T-helper 2 cell treated with Interferon-gamma antibody and Interleukin-4, amounts not matched to agents 5 μg/mL and 100 μg/mL, for 36 hours (primary cell): Measurements from ENCODE around the gene CDKN1C.

Experiments
- DNase-seq: peaks from one replicate; pipeline ENCODE4 v3.0.0; 2021; ENCODE audit warnings: low spot score
- H3K27ac Mint-ChIP-seq: one replicate; pipeline ENCODE4 v1.8.0; 2021; ENCODE audit warnings: mild to moderate bottlenecking, mixed read lengths
- H3K27me3 Mint-ChIP-seq: one replicate; pipeline ENCODE4 v1.8.0; 2021; ENCODE audit warnings: low read depth, mixed read lengths
- H3K36me3 Mint-ChIP-seq: one replicate; pipeline ENCODE4 v1.8.0; 2021; ENCODE audit warnings: low read depth, mixed read lengths
- H3K4me1 Mint-ChIP-seq: one replicate; pipeline ENCODE4 v1.8.0; 2021; ENCODE audit warnings: low read depth, mixed read lengths
- H3K4me3 Mint-ChIP-seq: one replicate; pipeline ENCODE4 v1.8.0; 2022; ENCODE audit warnings: mild to moderate bottlenecking, moderate library complexity, mixed read lengths
- H3K9me3 Mint-ChIP-seq: one replicate; pipeline ENCODE4 v1.8.0; 2021; ENCODE audit warnings: mixed read lengths

The CDKN1C gene

DNA sequence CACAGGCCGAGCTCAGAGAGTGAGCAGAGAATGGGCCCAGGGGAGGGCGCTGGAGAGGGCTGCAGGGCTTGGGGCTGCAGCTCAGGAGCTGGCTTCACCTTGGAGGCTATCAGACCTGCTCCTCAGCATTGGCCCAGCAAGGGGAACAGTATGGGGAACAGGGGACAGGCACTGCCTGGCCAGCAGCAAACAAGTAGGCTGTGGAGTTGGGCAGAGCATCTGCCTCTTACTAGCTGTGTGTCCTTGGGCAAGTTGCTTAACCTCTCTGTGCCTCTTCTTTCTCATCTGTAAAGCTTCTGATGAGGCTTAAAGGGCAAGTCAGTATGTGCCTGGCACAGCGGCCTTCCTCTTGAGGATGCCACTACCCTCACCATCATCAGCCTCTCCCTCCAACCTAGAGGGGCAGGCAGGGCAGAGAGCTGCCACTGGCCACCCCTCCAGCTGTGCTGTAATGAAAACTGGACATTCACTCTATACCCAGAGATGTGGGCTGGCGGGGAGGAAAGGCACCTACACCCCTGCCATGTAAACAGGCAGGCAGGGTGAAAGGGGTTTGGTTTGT is 7.5 kb upstream of the CDKN1C start:
- peak overlapping the region; percentile 81 for H3K27ac Mint-ChIP-seq
- H3K9me3 Mint-ChIP-seq = no peaks in the 10 kb centered on the region

DNA sequence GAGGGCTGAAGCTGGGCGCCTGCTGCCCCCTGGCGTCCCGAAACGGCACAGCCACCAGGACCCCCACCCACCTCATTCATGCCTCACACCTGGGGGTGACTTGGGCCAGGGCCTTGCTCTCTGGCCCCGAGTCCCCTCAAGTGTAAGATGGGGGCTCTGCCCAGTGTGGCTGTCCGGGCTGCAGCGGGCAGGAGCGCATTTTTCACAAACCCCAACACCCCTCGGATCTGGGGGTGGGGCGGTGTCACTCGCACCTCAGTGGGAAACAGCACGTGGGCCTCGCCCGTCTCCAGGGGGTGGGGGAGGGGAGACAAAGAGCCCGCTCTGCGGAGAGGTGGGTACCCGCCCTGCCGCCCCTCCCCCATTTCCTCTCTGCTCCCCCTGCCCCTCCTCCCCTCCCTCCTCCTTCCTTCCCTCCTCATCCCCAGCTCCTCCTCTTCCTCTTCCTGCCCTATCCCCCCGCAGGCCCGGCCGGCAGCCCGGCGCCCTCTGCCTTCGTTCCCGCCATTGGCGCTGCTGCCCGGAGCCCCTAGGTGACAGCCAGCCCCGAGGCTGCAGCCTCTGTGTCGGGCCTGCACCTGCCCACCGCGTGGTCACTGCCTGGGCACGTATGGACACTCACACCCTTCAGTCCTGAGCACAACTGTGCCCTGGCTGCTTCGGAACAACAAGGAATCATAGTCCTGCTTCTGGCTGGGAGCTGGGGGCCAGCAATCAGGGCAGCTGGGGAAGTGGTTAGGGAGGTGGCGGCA is 6.8 kb upstream of the CDKN1C start:
- Mint-ChIP-seq H3K36me3 (no peaks in the 10 kb centered on the region), H3K27ac (peak overlapping the region; percentile 81), H3K4me3 (peak overlapping the region; percentile 82), H3K4me1 (peaks cover 14% of the 10 kb centered on the region), H3K27me3 (peaks cover 1% of the 10 kb centered on the region), H3K9me3 (no peaks in the 10 kb centered on the region)
- peak; percentile 63 for DNase-seq

More for the DNA sequence above, 7.5 kb upstream of the CDKN1C start:
- Mint-ChIP-seq H3K36me3 (no peaks in the 10 kb centered on the region), H3K4me1 (peaks cover 19% of the 10 kb centered on the region), H3K4me3 (peak overlapping the region; percentile 82), H3K27me3 (no peaks in the 10 kb centered on the region)
- peak; percentile 36 for DNase-seq

DNA sequence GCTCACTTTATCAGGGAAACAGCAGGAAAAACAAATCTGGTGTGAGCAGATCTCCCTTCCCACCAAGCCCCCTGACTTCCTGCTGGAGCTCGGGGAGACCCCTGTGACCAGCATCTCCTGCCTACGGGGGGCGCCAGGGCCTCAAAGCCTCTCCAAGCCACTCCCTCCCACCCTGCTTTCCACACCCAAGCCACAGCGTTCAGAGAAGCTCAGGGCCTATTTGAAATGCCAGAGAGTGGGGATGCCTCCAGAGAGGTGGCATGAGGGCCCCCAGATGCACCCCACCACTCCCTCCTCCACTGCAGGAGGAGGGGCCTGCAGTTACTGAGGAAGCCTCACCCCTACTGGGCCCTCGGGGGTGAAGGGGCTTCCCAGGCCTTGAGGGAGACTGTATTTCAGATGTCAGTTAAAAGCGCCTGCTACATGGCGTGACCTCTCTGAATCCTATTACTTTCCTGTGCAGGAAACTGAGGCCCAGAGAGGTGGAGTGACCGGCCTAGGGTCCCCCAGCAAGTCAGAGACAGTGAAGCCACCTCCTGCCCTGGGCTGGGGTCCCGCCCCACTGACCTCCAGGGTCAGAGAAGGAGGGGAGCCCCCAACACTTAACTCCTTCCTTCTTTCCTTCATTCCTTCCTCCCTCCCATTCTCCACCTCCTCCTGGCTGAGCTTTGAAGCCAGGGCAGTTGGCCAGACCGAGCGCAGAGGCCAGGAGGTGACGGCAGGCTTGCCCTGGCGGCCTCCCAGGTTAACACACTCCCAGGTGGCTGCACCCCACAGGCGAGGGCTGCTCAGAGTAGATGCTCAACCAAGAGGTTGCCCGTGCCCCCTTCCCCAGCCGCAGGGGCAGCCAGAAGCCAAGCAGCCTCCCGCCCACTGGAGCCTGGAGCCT is 6.0 kb upstream of the CDKN1C start:
- H3K36me3 Mint-ChIP-seq = no peaks in the 10 kb centered on the region
- H3K9me3 Mint-ChIP-seq = no peaks in the 10 kb centered on the region
- peaks cover 8% of the 10 kb centered on the region for H3K27me3 Mint-ChIP-seq
- DNase-seq = no peak
- peaks cover 14% of the 10 kb centered on the region for H3K4me1 Mint-ChIP-seq
- H3K27ac Mint-ChIP-seq = peak overlapping the region; percentile 81
- H3K4me3 Mint-ChIP-seq = peak overlapping the region; percentile 82

DNA sequence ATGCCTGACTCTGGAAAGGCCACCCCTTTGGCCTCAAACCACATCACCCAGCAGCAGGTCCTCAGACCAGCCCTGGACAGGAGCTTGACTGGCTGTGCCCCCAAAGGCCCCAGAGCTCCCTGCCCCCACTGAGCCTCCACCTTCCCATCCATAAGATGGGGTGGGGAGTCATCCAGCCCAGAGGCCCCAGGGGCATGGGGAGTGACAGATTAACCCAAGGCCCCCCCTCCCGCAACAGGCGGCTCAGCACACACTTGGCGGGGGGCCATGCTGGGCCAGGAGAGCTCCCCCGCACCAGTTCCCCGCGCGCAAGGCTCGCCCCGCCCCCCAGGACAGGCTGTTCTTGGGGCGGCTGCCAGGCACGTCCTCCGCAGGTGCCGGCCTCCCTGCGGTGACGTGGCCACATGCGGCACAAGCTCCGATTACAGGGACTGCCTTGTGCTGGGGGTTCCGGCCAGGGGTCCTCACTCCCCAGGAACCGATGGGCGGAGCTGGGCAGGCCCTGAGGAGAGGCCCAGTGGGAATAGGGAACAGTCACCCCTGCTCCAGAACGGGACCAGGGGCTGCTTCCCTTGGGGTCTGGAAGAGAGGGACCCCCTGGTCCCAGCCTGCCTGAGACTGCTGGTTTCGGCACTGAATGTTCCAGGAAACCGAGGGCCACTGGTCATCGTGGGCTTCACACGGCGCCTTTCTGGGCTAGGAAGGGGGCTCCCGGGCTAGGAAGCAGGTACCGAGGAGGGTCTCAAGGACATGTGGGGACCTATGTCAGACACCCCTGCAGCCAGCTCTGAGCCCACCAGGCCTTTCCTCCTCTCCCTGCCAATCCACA is 5.1 kb upstream of the CDKN1C start:
- no peaks in the 10 kb centered on the region for H3K36me3 Mint-ChIP-seq
- peaks cover 14% of the 10 kb centered on the region for H3K4me1 Mint-ChIP-seq
- H3K4me3 Mint-ChIP-seq = no peak overlapping the region
- H3K27me3 Mint-ChIP-seq = peaks cover 9% of the 10 kb centered on the region
- H3K27ac Mint-ChIP-seq = peak overlapping the region; percentile 15
- DNase-seq = no peak
- H3K9me3 Mint-ChIP-seq = no peaks in the 10 kb centered on the region

DNA sequence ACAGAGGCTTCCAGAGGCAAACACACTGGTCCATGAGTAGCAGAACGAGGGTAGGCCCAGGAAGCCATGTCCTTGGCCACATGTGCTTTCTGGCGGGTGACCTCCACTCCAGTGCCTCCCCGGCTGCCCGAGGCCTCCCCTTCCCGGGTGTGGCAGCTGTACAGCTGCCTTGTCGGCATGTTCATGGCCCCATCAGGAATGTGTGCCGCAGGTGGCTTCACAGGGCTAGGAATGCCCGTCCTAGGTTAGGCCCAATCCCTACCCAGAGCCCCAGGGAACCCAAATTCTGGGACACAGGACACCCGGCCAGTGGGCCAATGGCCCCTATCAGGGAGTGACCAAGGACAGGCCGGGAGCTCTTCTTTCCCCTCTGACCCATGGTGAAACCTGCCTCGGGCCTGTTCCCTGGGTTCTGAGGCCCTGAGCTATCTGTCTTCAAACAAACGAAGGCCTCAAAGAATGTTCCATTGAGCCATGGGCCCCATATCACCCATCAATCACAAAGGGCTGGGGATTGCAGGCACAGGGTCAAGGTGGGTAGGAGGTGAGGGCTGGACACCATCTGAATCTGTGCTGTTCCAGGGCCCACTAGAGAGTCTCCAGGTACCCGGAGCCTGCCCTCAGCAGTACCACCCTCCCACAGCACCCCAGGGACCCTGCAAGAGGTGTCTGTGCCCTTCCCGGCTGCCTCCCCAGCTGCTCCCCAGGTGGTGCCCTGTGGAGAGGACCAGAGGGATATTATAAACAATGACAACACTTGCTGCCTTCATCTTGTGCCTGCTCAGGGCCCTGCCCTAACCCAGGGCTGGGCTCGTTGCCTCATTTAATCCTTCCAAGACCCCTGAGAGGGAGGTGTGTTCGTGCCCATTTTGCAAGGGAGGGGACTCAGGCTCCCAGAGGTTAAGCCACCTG is 4.0 kb upstream of the CDKN1C start:
- H3K36me3 Mint-ChIP-seq = no peaks in the 10 kb centered on the region
- H3K4me1 Mint-ChIP-seq = peaks cover 17% of the 10 kb centered on the region

DNA sequence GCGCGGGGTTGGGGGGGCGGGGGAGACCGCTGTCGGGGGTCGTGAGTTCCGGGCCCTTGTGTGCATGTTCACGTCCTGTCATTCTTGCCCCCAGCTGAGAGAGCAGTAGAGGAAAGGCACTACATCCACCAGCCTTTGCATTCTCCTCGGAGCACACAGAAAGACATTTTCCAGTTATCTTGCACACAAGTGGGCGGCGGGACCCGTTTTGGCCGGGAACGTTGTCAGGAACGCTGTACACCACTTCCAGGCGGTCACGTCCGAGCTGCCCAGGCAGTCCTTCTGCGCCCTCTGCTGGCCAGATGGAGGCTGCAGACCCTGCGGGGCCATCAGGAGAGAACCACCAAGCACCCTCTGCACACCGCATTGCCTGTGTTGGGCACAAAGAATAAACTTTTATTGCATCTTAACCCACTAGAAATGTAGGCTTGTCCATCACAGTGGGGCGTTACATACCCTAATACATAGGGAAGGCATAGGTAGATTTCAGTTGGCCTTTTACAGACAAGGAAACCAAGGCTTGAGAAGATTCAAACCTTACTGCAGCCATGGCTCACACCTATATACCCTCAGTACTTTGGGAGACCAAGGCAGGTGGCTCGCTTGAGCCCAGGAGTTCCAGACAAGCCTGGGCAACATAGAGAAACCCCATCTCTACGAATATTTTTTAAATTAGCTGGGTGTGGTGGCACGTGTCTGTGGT is 2.8 kb upstream of the CDKN1C start:
- Mint-ChIP-seq H3K27ac (no peak overlapping the region), H3K36me3 (no peaks in the 10 kb centered on the region), H3K9me3 (no peaks in the 10 kb centered on the region), H3K4me1 (peaks cover 17% of the 10 kb centered on the region), H3K27me3 (peaks cover 14% of the 10 kb centered on the region), H3K4me3 (no peak overlapping the region)
- DNase-seq = peak; percentile 80

More for the DNA sequence above, 4.0 kb upstream of the CDKN1C start:
- no peak overlapping the region for H3K4me3 Mint-ChIP-seq
- H3K27ac Mint-ChIP-seq = no peak overlapping the region
- peaks cover 11% of the 10 kb centered on the region for H3K27me3 Mint-ChIP-seq
- no peaks in the 10 kb centered on the region for H3K9me3 Mint-ChIP-seq
- DNase-seq = no peak

DNA sequence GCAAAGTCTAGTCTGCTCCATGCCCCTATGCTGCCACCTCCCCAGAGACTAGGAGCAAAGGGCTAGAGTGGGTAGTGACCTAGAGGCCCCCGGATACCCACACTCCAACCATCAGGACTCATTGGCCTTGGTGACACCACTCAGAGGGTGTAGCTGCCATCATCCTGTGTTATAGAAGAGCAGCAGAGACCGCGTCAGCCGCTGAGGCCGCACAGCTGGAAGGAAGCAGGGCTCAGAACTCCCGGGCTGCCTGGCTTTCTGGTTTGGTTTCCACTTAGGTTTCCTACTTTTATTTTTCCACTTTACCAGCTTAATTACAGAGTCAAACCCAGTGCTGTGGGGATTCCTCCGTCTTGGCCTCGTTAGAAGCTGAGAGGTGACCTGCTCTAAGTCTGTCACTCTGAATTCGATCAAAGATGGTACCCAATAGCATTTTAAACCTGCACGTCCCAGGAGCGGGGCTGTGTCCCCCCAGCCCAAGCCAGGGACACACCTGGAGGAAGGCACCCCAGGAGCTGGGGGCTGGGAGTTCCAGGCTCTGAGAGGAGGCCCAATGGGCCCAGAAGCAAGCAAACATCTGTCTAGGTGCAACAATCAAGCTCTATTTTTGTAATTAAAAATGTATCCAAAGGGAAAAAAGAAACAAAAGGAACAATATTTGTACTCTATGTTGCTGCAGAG is 2.1 kb upstream of the CDKN1C start:
- no peaks in the 10 kb centered on the region for H3K36me3 Mint-ChIP-seq
- no peak overlapping the region for H3K27ac Mint-ChIP-seq
- H3K4me1 Mint-ChIP-seq = peaks cover 11% of the 10 kb centered on the region
- no peak for DNase-seq
- H3K4me3 Mint-ChIP-seq = peak overlapping the region; percentile 32
- H3K27me3 Mint-ChIP-seq = peaks cover 22% of the 10 kb centered on the region
- H3K9me3 Mint-ChIP-seq = no peaks in the 10 kb centered on the region

DNA sequence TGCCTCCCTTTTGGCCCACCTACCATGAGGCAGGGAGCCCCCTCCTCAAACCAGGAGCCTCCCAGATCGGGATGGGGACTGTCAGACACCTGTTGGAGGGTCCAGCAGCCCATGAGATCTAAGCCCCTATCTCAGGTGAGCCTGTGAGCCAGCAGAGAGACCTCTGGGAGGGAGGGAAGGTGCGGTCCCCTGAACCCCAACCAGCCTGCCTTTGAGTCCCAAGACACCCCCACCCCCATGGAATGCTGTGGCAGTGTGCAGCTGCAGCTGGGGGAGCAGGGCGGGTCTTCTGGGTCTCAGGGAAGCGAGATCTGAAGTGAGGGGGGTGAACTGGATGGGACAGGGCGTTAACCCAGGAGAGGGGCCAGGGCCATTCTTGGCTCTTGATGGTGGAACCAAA is 1.4 kb upstream of the CDKN1C start:
- Mint-ChIP-seq H3K27ac (no peak overlapping the region), H3K36me3 (no peaks in the 10 kb centered on the region), H3K4me1 (peaks cover 8% of the 10 kb centered on the region), H3K4me3 (peak overlapping the region; percentile 63), H3K27me3 (peaks cover 27% of the 10 kb centered on the region), H3K9me3 (no peaks in the 10 kb centered on the region)
- DNase-seq = no peak

DNA sequence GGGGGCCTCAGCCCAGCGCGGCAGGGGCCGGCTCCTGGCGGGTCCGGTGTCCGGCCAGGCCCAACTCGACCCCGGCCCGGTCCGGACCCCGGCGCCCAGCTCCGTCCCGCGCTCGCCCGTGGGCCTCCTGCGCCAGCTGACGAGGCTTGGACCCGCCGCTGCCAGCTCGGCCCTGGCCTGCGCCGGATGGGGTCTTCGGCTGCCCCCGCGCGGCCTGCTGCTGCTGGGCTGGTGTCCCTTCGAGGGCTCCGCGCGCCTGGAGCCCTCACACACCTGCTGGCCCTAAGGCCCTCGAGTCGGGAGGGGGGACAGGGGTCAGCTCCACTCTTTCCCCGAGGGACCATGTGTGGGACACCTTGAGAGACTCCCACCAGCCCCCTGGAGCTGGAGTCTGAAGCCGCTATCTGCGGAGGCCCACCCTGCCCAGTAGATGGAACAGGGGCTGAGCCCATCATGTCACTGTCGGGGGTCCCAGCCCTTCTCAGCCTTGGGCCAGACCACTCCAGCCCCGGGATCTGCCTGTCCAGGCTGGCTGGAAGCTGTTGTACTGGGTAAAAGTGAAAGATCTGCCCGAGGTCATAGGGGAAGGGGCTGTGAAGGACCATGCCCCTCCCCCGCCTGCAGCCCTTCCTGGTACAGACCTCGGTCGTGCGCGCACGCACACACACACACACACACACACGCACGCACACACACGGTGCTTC is 768 bp upstream of the CDKN1C start:
- Mint-ChIP-seq H3K27ac (no peak overlapping the region), H3K4me3 (peak overlapping the region; percentile 63), H3K36me3 (no peaks in the 10 kb centered on the region), H3K4me1 (peaks cover 3% of the 10 kb centered on the region), H3K9me3 (no peaks in the 10 kb centered on the region), H3K27me3 (peaks cover 27% of the 10 kb centered on the region)
- DNase-seq = no peak

DNA sequence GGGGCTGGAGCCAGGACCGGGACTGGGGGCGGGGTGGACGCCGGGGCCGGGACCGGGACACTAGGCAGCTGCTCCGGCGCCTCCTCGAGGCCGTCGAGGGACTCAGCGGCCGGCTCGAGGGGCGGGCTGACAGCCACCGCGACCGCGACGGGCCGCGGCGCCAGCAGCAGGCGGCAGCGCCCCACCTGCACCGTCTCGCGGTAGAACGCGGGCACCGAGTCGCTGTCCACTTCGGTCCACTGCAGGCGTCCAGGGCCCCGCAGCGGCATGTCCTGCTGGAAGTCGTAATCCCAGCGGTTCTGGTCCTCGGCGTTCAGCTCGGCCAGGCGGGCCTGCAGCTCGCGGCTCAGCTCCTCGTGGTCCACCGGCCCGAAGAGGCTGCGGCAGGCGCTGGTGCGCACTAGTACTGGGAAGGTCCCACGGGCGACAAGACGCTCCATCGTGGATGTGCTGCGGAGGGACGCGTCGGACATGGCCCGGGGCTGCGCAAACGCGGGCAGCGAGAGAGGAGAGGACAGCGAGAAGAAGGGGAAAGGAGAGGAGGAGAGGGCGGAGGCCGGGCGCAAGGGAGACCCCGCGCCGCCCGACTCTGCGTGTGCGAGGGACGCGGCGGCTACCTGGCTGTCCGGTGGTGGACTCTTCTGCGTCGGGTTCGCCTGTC is 428 bp downstream of the CDKN1C start:
- Mint-ChIP-seq H3K4me1 (peaks cover 3% of the 10 kb centered on the region), H3K27me3 (peaks cover 27% of the 10 kb centered on the region), H3K9me3 (no peaks in the 10 kb centered on the region), H3K4me3 (peak overlapping the region; percentile 92), H3K36me3 (no peaks in the 10 kb centered on the region), H3K27ac (no peak overlapping the region)
- peak; percentile 36 for DNase-seq
